ENCODE measurements around the gene ENO4. TPM values are rescaled to one million over a fixed set of nuclear protein-coding genes. Genes with fewer than 3 reads are reported as not detected.

ENO4 gene
- total RNA-seq, 1 donor from 2014 or later = not detected

DNA sequence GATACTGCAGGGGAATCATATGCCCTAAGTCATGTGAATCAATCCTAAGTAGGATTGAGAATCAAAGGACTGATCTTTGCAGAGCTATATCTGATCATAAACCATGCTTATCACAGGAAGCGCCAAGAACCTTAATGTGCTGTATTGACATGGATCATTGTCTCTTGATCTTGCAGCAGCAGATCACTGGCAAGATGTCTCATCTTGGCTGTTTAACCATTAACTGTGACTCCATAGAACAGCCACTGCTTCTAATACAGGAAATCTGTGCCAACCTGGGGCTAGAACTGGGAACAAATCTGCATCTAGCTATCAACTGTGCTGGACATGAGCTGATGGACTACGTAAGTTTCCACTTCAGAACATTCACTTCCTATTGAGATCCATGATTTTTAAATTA is 21.6 kb downstream of the ENO4 start:
- DNase-seq (ENCODE audit: low spot score in 2 of 2) = no peak
- no peak overlapping the region for H3K27ac ChIP-seq
- H3K4me1 ChIP-seq = no peaks in the 10 kb centered on the region
- no peak overlapping the region for H3K4me3 ChIP-seq
- no peaks in the 10 kb centered on the region for H3K36me3 ChIP-seq
- TF ChIP-seq, protein P1, sequence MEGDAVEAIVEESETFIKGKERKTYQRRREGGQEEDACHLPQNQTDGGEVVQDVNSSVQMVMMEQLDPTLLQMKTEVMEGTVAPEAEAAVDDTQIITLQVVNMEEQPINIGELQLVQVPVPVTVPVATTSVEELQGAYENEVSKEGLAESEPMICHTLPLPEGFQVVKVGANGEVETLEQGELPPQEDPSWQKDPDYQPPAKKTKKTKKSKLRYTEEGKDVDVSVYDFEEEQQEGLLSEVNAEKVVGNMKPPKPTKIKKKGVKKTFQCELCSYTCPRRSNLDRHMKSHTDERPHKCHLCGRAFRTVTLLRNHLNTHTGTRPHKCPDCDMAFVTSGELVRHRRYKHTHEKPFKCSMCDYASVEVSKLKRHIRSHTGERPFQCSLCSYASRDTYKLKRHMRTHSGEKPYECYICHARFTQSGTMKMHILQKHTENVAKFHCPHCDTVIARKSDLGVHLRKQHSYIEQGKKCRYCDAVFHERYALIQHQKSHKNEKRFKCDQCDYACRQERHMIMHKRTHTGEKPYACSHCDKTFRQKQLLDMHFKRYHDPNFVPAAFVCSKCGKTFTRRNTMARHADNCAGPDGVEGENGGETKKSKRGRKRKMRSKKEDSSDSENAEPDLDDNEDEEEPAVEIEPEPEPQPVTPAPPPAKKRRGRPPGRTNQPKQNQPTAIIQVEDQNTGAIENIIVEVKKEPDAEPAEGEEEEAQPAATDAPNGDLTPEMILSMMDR (IDR thresholded peaks at IDR 0.05) = no peak
- intact Hi-C loops (cut with DNase I) = no loop called here
- no peaks in the 10 kb centered on the region for H3K27me3 ChIP-seq
- H3K9me3 ChIP-seq = no peaks in the 10 kb centered on the region

GRCh38 chr10:116873134-116873533 is 23.8 kb downstream of the ENO4 start:
- Histone ChIP-seq H3K27me3 (no peaks in the 10 kb centered on the region), H3K4me3 (no peak overlapping the region), H3K9me3 (no peaks in the 10 kb centered on the region), H3K27ac (no peak overlapping the region), H3K36me3 (no peaks in the 10 kb centered on the region), H3K4me1 (no peaks in the 10 kb centered on the region)
- TF ChIP-seq, protein P1 (IDR thresholded peaks at IDR 0.05) = no peak
- intact Hi-C loops (cut with DNase I) = no loop called here
- DNase-seq (ENCODE audit: low spot score in 2 of 2) = no peak

- Histone ChIP-seq H3K4me3 (no peak overlapping the region), H3K9me3 (no peaks in the 10 kb centered on the region), H3K27ac (no peak overlapping the region), H3K27me3 (no peaks in the 10 kb centered on the region), H3K4me1 (no peaks in the 10 kb centered on the region), H3K36me3 (no peaks in the 10 kb centered on the region)
- intact Hi-C loops (cut with DNase I) = no loop called here
- DNase-seq (ENCODE audit: low spot score in 2 of 2) = no peak
- TF ChIP-seq, protein P1 (IDR thresholded peaks at IDR 0.05) = no peak
These were observed 26.6 kb downstream of the ENO4 start for GRCh38 chr10:116875897-116876296.

DNA sequence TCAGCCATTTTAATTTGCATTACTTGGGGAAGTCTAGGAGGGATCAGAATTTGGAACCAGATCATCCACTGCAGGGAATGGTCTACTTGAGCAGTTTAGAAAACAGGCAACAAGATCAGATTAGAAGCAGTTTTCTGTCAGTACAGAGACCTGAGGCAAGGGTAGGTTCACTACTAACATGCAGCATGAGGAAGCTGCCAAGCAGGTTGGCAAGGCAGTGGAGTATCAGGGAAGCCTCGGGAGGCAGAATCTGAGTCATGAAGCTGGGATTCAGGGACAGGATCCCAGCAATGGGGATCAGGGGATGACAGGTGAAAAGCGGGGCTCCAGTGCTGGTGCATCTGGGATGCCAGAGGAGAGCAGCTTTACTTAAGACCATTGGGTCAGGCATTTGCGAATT is 28.1 kb downstream of the ENO4 start:
- TF ChIP-seq, protein P1 (IDR thresholded peaks at IDR 0.05) = no peak
- H3K9me3 ChIP-seq = no peaks in the 10 kb centered on the region

GRCh38 chr10:116878123-116878522 is 28.8 kb downstream of the ENO4 start:
- intact Hi-C loops (cut with DNase I) = no loop called here
- Histone ChIP-seq H3K36me3 (no peaks in the 10 kb centered on the region), H3K4me3 (no peak overlapping the region), H3K9me3 (no peaks in the 10 kb centered on the region), H3K27me3 (no peaks in the 10 kb centered on the region), H3K4me1 (no peaks in the 10 kb centered on the region), H3K27ac (no peak overlapping the region)
- DNase-seq (ENCODE audit: low spot score in 2 of 2) = no peak
- TF ChIP-seq, protein P1 (IDR thresholded peaks at IDR 0.05) = no peak

More for the DNA sequence above, 28.1 kb downstream of the ENO4 start:
- H3K4me1 ChIP-seq = no peaks in the 10 kb centered on the region
- no peak for DNase-seq (ENCODE audit: low spot score in 2 of 2)
- intact Hi-C loops (cut with DNase I) = no loop called here
- no peak overlapping the region for H3K27ac ChIP-seq
- H3K4me3 ChIP-seq = no peak overlapping the region
- no peaks in the 10 kb centered on the region for H3K36me3 ChIP-seq
- no peaks in the 10 kb centered on the region for H3K27me3 ChIP-seq

DNA sequence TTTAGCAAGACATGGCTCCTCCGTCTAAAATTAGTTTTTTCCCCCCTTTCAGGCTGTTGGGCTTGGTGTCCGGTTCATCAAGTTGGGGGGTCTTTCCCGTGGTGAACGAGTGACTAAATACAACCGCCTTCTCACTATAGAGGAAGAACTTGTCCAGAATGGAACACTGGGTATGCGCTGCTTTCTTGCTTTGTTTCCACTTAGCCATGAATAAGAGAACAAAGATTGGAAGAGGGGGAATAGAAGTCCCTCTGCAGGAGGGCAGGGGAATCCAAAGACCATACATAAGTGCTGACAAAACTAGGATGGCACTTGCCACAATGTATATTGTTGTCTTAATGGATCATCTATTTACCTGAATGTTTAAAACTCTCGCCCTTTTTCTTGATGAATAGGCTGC is 30.5 kb downstream of the ENO4 start:
- no peaks in the 10 kb centered on the region for H3K9me3 ChIP-seq
- H3K36me3 ChIP-seq = no peaks in the 10 kb centered on the region
- no peaks in the 10 kb centered on the region for H3K27me3 ChIP-seq
- no peak overlapping the region for H3K4me3 ChIP-seq
- no peaks in the 10 kb centered on the region for H3K4me1 ChIP-seq
- no peak for DNase-seq (ENCODE audit: low spot score in 2 of 2)
- intact Hi-C loops (cut with DNase I) = no loop called here
- H3K27ac ChIP-seq = no peak overlapping the region
- TF ChIP-seq, protein P1 (IDR thresholded peaks at IDR 0.05) = no peak
